SK-N-SH treated with all-trans-retinoic acid at 6 μM for 48 hours (cell line): Measurements from ENCODE around the gene ALPL.

Experiments used
- ATAC-seq: fragments of 200-7000 bp; cut with Tn5 transposase; 3 replicates; pipeline ENCODE4 v1.9.1; 2020; ENCODE audit warnings: mild to moderate bottlenecking, moderate library complexity
- PATZ1 ChIP-seq: fragments of 250-450 bp; sonication (Bioruptor Pico); IDR thresholded peaks from 2 replicates; pipeline ENCODE4 v1.8.0; 2020; ENCODE audit warnings: mild to moderate bottlenecking, moderate library complexity, borderline replicate concordance
- RARB ChIP-seq: fragments of 250-450 bp; sonication (Bioruptor Pico); IDR thresholded peaks from 2 replicates; pipeline ENCODE4 v1.8.0; 2021; ENCODE audit warnings: mild to moderate bottlenecking, moderate library complexity
- ZFP30 ChIP-seq: fragments of 450-650 bp; formaldehyde crosslinking; IDR thresholded peaks from 2 replicates; pipeline ENCODE4 v1.5.0; 2022; ENCODE audit warnings: mild to moderate bottlenecking, moderate library complexity
- TF ChIP-seq, protein P1 (sequence below): fragments of 250-450 bp; sonication (Bioruptor Pico); IDR thresholded peaks from 2 replicates; pipeline ENCODE4 v1.5.1; 2021; ENCODE audit warnings: mild to moderate bottlenecking, moderate library complexity

ALPL gene

GRCh38 chr1:21625390-21626190 lies 116.4 kb downstream of the ALPL start (continued):
- TF ChIP-seq, protein P1, sequence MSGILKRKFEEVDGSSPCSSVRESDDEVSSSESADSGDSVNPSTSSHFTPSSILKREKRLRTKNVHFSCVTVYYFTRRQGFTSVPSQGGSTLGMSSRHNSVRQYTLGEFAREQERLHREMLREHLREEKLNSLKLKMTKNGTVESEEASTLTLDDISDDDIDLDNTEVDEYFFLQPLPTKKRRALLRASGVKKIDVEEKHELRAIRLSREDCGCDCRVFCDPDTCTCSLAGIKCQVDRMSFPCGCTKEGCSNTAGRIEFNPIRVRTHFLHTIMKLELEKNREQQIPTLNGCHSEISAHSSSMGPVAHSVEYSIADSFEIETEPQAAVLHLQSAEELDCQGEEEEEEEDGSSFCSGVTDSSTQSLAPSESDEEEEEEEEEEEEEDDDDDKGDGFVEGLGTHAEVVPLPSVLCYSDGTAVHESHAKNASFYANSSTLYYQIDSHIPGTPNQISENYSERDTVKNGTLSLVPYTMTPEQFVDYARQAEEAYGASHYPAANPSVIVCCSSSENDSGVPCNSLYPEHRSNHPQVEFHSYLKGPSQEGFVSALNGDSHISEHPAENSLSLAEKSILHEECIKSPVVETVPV (CRISPR knock-in tag): no peak
- TF ChIP-seq ZFP30 (no peak), RARB (no peak)

- no peak for ATAC-seq
- no peak for TF ChIP-seq PATZ1
These were observed 117.7 kb downstream of the ALPL start for GRCh38 chr1:21626921-21627339.
